GM12891 (cell line): ENCODE measurements around the gene SP1.

Experiments used
- PAX5 ChIP-seq: IDR thresholded peaks from 2 replicates; pipeline ENCODE4 v1.6.1; 2011; ENCODE audit warnings: low read length, moderate library complexity, mild to moderate bottlenecking; ENCODE audit not compliant: insufficient read depth, severe bottlenecking
- POLR2A ChIP-seq: IDR thresholded peaks from 2 replicates; pipeline ENCODE4 v1.6.1; 2011; ENCODE audit warnings: low read depth, low read length, control low read depth
- POLR2AphosphoS5 ChIP-seq: IDR thresholded peaks from 2 replicates; pipeline ENCODE4 v1.6.1; 2011; ENCODE audit warnings: low read depth, low read length, control low read depth
- POU2F2 ChIP-seq: IDR thresholded peaks from 2 replicates; pipeline ENCODE4 v1.6.1; 2011; ENCODE audit warnings: low read depth, mild to moderate bottlenecking, control low read depth, low read length, moderate library complexity
- TAF1 ChIP-seq: IDR thresholded peaks from 2 replicates; pipeline ENCODE4 v1.6.1; 2011; ENCODE audit warnings: low read depth, low read length, control low read depth

GRCh38 chr12:53459097-53459496 lies 79.1 kb downstream of the SP1 start:
- TF ChIP-seq TAF1 (no peak), POLR2AphosphoS5 (no peak), POLR2A (no peak), POU2F2 (no peak), PAX5 (no peak)
